DMS53 (cell line): ENCODE data around the gene EFNA2.
"Not testable (repeated sequence)": the region's sequence is repeated elsewhere in the genome, so short reads cannot be mapped to it uniquely, and the experiment has no call there.

Experiments
- DNase-seq: peaks from one replicate; lab custom pipeline; 2025; lab: John Stamatoyannopoulos, UW

Gene EFNA2

DNA sequence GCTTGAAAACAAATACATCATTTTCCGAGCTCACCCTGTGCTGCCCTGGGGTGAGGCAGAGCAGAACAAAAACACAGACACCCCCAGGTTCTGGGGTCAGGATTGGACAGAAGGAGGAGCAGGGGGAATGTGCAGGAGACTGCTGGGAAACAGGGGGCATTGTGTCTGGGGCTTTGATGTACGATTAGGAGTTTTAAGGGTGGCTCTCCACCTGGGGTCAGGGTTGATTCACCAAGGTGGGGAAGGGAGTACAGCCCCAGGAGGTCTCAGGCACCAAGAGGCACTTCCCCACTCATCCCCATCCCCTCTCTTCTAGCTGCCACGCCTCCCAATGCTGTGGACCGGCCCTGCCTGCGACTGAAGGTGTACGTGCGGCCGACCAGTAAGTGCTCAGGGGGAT lies 12.6 kb downstream of the EFNA2 start:
- no peak for DNase-seq

DNA sequence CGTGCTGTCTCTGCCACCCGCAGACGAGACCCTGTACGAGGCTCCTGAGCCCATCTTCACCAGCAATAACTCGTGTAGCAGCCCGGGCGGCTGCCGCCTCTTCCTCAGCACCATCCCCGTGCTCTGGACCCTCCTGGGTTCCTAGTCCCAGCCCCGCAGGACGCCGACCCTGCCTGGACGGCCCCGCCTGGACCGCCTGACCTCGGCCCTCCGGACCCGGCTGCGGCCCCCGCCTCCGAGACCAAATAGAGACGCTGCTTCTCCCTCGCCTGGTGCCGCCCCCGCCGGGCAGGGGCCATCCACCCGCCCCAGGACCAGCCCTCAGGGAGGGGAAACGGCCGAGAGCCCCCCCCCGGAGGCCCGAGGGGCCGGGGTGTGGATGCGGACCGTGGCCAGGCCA lies 14.1 kb downstream of the EFNA2 start:
- no peak for DNase-seq

DNA sequence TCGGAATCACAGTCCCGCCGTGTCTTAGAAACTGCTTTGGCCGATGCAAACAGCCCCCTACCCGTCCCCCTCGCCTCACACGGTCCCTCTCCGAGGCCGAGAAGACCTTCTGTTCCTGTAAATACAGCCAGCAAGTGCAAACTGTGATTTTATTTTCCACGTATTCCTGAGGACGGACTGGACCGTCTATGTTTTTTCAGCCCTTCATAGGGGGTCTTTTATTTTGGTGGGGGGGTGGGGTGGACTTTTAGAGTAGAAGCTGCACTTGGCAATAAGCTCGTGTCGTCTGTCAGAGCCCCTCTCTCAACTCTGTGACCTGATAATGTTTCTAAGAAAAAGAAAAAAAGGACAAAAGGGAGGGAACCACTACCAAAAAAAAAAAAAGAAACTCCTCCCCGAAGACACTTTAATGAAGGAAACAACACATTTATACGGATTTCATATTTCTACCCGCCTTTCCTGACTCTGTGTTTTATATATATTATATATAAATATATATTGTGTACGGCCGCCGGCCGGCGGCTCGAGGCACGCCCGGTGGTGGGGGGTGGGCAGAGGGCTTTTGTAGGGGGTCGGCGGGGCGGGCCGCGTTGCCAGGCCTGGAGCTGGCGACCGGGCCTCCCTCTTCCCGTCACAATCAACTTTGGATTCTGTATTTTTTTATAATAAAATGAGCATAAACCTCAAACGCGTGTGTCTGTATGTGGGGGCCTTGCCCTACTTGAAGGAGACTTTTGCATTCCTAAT lies 15.2 kb downstream of the EFNA2 start:
- DNase-seq, result no peak

DNA sequence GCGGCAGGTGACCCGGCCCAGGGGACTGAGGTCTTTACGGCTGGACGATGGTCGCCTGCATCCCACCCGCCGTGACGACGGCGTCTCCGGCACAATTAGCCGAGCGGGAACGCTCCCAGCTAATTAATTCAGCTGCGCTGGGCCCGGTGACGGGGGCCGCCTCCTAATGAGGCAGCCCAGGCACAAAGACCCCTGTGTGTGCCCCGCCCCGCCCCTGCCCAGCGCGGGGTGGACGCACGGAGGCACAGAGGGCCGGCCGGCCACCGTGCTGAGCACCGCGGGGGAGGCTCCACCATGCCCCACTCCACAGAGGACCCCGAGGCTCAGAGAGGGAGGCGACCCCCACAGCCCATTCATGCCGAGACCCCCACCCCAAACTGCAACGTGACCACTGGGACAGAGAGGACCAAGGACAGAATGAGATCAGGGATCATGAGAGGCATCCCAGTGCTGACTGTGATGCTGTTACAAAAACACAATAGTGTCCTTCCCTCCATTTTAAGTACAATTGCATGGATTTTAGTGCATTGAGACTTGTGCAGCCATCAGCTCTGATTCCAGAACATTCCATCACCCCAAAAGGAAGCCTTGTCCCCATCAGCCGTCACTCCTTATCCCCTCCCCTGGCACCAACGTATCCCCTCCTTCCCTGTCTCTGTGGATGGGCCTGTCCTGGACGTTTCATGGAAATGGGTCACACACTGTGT lies 17.0 kb downstream of the EFNA2 start:
- no peak for DNase-seq

DNA sequence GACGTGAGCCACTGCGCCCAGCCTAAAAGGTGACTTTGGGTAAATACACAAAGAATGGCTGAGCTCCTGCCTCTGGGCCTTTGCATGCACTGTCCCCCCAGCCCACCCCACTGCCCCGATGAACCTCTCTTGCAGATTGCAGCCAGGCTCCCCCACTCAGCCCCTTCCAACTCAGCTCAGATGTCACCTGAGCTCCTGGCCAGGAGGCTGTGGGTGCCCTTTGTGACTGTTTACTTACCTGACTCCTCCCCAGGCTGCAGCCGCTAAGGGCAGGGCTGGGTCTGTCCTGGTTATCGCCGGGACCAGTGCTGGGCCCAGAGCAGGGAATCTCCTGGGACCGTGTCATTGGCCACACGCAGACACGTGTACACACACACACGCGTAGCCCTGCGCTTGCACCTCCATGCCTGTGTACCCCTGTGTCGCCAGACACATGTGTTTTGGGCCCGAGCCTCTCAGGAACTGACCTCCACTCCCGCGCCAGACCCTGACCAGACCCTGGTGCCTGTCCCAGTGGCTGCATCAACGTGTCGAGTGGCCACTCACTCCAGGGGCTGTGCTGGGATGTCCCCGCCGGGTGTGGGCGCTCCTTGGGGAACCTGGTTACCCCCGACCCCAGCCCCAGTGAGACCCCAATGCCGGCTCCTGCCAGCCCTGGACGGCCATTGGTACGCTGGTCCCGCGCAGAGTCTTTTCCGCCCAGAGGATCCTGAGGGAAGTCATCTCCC lies 18.7 kb downstream of the EFNA2 start:
- DNase-seq, result peak; percentile 76

DNA sequence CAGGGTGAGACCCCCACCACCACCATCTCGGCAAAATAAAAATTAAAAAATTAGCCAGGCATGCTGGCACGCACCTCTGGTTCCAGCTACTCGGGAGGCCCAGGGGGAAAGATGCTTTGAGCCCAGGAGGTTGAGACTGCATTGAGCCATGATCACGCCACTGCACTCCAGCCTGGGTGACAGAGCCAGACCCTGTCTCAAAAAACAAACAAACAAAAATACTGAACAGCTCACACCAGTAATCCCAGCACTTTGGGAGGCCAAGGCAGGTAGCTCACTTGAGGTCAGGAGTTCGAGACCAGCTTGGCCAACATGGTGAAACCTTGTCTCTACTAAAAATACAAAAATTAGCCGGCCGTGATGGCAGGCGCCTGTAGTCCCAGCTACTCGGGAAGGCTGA lies 19.7 kb downstream of the EFNA2 start:
- DNase-seq, result not testable (repeated sequence)

DNA sequence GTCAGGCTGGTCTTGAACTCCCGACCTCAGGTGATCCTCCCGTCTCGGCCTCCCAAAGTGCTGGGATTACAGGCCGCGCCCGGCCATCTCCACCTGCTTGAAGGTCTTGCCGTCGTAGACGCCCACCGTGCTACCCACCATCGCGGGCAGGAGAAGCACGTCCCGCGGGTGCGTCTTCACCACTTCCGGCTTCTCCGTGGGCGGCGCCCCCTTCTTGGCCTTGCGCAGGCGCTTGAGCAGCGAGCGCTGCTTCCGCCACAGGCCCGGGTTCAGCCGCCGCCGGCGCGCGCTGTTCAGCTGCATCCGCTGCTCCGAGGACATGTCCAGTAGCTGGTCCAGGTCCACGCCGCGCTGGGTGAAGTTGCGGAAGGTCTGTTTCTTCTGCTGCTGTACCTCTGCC lies 21.6 kb downstream of the EFNA2 start:
- no peak for DNase-seq

DNA sequence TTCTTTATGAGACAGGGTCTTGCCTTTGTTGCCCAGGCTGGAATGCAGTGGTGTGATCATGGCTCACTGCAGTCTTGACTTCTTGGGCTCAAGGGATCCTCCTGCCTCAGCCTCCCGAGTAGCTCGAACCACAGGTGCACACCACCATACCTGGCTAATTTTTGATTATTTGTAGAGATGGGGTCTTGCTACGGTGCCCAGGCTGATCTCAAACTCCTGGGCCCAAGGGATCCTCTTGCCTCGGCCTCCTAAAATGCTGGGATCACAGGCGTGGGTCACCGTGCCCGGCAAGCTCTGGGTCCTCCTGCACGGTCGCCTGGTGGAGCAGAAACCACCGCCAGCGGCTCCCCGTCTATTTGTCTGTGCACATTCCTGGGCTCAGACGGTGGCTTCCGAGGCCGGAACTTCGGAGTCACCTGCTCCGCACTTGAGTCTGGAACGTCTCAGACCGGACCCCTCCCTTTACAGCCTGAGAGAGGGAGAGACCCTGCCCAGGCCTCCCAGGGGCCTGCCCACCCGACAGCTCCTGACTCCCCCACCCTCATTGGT lies 22.2 kb downstream of the EFNA2 start:
- DNase-seq, result peak; percentile 26

DNA sequence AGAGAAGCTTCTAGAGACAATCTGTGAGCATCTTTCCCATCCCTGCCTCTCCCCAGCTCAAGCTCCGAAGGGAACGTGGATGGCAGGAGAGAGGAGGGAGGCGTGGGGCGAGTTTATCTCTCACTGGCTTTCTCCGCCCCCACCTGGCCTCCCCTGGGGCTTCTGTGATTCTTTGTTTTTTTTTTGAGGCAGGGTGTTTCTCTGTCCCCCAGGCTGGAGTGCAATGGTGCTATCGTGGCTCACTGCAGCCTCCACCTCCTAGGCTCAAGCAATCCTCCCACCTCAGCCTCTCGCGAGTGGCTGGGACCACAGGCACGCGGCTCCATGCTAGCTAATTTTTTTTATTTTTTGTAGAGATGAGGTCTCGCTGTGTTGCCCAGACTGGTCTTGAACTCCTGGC lies 23.0 kb downstream of the EFNA2 start:
- DNase-seq, result no peak

DNA sequence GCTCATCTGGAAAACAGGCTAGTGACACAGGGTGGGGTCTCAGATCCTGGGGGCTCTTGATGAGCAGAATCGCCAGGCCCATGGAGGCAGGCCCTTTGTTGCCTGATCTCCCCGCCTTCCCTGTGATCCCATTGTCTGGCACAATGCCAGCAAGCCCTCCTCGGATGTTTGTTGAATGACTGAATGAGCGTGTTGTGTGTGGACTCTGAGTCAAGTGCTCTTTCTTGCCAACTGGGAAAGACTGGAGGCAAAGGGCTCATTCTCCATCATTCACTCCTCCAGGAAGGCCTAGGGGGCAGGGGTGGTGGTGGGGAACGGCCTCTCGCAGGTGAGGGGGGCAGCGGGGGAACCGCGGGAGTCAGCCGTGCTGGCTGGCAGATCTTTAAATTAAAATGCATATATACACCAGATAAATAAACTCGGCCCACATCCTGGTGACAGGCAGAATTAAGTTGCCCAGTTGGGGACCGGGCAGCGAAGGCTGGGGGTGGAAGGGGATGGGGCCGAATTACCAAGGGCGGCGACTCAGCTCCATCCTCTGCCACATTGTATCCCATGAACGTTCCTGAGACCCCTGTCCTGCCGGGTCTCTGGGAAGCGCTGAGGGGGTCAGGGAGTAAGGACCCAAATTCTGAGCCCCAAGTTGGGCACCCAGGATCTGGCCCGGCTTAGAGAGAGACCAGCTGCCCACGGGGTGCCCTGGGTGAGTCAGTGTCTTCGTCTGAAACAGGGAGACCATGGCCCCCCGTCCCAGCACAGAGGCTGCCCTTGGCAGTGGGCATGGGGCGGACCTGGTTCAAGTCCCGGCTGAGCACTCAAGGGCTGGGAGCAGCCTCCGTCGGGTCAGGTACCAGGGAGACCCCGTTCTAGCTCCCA lies 24.5 kb downstream of the EFNA2 start:
- DNase-seq, result no peak

DNA sequence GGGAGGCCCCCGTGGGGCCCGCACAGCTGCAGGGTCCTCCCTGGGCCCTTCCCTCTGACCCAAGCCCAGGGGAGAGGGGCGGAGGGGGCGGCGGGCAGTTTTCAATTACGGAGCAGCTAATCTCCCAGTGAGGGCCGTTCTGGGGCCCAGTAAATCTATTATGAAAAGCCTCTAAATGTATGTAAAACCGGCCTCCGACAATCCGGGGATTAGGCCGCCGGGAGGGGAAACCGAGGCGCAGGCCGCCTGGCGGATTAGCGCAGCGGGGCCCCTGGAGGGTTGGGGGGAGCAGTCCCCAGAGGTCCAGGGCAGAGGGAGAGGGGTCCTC lies 25.1 kb downstream of the EFNA2 start:
- no peak for DNase-seq

DNA sequence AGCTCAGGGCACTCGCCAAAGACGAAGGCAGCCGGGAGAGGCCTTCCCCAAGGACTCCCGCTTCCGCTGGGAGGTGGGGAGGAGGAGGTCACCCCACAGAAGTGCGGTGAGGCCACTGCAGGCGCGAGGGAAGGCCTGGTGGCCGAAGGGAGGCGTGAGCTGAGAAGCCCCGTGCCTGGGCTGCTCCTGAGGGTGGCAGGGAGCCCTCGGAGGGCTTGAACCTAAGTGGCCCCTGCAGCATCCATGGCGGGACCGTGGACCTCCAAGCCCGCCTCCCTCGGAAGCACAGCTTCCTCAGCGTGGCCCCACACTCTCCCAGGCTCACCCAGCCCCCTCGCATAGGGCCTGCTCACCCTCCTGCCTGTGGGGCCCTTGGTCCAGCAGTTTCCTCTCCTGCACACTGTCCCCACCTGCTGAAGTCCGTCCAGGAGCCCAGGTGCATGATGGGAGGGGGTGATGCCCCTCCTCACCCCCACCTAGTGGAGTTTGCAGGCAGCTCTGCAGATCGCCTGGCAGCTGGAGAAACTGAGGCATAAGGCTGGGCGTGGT lies 25.9 kb downstream of the EFNA2 start:
- DNase-seq, result peak; percentile 59

DNA sequence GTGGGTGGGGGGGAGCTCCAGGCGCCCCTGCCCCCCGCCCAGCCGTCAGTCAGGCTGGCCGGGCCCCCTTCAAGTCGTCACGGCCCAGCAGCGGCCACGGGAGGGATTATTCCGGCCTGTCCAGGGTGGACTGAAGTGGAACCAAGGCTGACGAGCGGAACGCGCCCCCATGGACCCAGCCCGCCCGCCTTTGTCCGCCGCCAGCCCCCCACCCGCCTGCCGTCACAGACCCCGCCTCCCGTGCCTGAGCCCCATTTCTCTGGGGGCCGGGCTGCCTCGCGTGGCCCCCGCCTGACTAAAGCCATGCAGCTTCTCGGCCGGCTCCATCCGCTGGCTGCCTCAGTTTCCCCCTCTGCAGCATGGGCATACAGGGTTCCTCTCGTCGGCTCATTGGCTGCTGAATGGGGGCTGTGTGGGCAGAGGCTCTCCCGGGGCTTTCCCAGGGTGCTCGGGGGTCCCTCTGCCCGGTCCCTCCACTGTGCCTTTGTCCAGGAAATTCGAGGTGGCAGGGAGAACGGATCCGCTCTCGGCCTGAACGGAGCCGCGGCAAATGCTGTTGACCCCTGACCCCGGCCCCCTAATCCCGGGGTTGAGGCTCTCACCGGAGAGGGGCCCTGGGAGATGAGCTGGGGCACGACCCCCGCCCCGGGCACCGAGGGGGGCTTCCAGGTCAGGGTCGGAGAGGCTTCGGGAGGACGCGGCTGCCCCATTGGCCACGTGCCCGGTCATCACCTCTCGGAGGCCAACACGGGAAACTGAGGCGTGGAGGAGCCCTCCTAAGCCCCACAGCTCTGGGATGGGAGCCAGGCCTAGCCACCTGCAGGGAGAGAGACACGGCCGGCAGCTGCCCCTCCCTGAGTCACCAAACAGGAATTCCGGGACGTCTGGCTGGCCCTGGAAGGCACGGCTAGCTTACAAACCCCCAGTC lies 27.4 kb downstream of the EFNA2 start:
- peak; percentile 81 for DNase-seq

DNA sequence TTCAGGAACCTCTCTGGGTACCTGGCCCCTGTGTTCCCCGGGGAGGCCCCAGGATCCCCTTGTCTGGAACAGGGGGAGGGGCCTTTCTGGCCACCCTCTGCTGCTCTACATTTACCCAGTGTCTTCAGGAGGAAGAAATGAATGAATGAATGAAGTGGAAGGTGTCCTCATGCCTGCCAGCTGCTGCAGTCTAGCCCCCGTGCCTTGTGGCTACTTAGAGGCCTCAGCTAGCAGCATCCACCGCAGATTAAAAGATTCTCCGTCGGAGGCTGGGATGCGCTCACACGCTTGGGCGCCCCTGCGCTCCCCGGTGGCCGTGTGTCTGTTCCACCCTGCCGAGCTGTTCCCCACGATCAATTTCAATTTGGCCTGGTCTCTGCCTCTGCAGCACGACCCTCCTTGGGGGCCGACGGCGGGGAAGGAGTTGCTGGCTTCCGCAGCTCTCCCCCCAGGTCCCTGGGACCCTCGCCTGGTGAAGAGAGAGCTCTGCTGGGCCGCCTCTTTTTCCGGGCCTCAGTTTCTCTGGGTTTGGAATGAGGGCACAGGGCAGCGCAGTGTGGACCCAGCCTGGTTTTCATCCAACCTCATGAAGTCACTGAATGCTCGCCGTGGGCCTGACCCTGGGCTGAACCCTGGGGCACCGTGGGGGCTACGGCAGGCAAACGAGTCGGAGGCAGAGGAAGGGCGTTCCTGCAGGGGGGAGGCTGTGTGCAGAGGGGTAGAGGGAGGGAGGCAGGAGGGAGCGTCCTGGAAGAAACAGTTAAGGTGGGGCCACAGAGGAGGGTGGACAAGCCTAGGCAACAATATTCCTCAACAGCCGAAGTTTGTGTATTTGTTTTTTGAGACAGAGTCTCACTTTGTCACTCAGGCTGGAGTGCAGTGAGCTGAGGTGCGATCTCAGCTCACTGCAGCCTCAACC lies 28.3 kb downstream of the EFNA2 start:
- DNase-seq, result peak; percentile 65

DNA sequence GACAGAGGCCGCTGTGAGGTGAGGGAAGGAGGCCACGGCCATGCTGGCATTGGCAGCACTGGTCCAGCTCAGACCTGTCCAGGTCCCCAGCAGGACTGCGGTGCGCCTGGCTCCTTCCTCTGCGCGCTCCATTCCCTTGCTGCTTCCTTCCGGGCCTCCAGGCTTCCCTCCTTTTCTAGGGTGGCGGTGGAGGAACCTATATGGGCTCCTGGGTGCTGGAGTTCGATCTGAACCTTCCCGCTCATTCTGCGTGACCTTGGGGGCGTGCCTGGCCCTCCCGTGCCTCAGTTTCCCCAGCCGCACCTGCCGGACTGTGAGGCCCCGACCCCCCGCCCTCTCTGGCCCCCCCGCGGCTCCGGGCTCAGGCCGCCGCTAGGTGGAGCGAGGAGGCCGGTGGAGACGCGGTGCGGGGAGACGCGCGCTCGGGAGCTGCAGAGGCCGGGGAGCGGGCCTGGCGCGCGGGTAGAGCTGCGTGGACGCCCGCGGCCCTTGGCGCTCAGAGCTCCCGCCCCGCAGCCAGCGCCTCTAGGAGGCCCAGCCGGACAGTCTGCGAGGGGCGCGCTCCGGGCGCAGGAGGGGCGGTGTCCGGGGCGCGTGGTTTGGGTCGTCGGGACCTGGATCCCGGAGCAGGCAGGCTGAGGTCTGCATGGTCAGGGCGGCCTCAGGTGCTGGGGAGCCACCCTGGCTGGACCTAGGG lies 29.9 kb downstream of the EFNA2 start:
- DNase-seq, result peak; percentile 77

DNA sequence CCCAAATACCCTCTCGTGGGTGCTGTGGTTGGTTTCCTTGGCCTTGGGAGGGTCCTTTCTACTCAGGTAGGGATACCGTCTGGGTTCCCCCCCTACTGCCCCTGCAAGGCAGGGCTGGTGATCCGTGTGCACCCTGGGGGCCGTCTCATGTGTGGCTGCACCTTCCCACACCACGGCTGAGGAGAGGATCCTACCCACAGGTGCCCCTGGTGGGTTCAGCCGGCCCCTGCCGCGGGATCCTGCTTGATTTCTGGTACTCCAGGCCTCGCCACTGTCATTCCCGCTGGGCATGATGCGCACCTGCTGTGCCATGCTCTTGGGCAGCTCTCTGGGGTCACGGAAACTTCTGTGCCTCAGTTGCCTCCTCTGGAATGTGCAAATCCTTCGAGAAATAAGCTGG lies 30.8 kb downstream of the EFNA2 start:
- no peak for DNase-seq

DNA sequence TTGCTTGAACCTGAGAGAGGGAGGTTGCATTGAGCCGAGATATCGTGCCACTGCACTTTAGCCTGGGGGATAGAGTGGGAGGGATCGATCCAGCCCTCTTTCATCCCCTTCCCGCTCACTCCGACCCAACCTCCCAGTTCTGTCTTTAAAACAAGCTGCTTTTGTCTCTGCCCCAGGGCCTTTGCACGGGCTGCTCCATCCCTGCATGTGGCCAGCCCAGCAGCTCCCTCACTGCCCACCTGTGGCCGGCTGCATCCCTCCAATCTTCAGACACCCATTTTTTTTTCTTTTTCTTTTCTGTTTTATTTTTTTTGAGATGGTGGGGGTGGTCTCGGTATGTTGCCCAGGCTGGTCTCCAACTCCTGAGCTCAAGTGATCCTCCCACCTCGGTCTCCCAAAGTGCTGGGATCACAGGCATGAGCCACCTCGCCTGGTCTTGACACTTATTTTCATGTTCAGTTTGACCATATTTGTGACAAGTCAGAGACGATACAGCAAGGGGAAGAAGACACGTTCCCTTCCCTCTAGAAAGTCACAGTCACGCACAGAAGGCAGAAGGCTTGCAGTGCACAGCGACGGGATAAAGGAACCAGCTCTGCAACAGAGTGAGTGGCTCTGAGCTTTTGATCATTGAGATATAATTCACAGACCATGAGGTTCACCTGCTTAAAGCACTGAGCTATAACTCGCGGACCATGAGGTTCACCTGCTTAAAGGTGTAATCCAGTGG lies 31.8 kb downstream of the EFNA2 start:
- DNase-seq, result peak; percentile 63
